Muscle layer of duodenum (tissue), 2 donors: Measurements from ENCODE around the gene PLD4.

Source experiments
- H3K27ac ChIP-seq: one replicate; pipeline ENCODE4 v1.7.0; 2013; ENCODE audit warnings: mild to moderate bottlenecking, low read length
- H3K27me3 ChIP-seq: one replicate; pipeline ENCODE4 v1.7.0; 2013; ENCODE audit warnings: low read depth, mild to moderate bottlenecking, control low read depth, low read length
- H3K36me3 ChIP-seq, 2 donors: one replicate each; pipeline ENCODE4 v1.7.0; 2013; ENCODE audit warnings: low read length in 2 of 2, control low read depth in 1 of 2, mild to moderate bottlenecking in 1 of 2; ENCODE audit not compliant: insufficient read depth in 2 of 2, control insufficient read depth in 1 of 2
- H3K4me1 ChIP-seq, 2 donors: one replicate each; pipeline ENCODE4 v1.7.0; 2013; ENCODE audit warnings: low read length in 2 of 2, mild to moderate bottlenecking in 2 of 2, control low read depth in 1 of 2, moderate library complexity in 1 of 2; ENCODE audit not compliant: insufficient read depth in 2 of 2, control insufficient read depth in 1 of 2
- H3K4me3 ChIP-seq, 2 donors: one replicate each; pipeline ENCODE4 v1.7.0; 2013; ENCODE audit warnings: low read length in 2 of 2, low read depth in 1 of 2, mild to moderate bottlenecking in 1 of 2
- H3K9me3 ChIP-seq, 2 donors: one replicate each; pipeline ENCODE4 v1.7.0; 2013; ENCODE audit warnings: low read length in 2 of 2, control low read depth in 1 of 2, mild to moderate bottlenecking in 1 of 2; ENCODE audit not compliant: control insufficient read depth in 1 of 2
- donor health status: healthy.

The PLD4 gene

DNA sequence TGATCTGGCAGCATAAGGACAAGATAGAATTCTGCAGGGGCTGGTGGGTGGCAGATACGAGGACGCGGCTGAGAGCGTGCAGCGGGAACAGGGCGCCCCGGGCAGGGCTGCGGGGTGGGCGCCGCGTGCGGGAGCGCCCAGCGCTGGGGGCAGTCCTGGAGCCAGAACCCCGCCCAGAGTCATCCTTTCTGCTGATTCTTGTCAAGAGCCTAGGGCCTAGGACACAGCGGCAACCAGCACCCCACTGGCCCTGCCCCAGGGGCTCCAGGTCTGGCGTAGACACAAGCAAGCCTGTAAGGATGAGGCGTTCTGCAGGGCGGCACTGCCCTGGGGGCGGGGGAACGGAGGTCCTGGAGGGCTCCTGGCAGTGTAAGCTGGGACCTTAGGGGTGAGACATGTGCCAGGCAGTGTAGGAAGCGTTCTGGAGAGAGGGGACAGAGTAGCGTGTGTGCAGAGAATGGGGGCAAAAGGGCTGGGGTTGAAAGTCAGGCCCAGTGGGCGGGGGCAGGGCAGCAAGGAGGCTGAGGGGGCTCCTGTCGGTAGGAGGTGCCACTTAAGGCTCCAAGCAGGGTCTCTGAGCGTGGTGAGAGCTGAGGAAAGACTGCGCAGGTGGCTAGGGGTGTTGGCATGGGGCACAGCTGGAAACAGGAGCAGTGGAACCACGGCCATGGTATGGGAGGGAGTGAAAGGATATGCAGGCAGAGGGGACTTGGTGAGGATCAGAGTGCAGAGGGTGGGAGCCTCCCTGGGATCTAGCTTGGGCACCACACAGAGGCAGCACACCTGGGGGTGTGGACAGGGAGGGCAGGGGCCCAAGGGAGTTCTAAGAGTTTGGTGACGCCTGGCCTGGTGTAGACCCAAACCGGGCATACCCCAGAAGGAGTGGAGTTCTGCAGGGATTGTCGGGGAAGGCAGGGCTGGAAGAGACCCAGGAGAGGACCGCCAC lies 54.3 kb downstream of the PLD4 start:
- Histone ChIP-seq H3K36me3 (no peaks in the 10 kb centered on the region), H3K27ac (no peak overlapping the region), H3K4me3 (peak overlapping the region in 1 of 2 donors; percentile 44), H3K27me3 (no peaks in the 10 kb centered on the region), H3K4me1 (peaks cover 12 to 49% of the 10 kb centered on the region in 2 donors), H3K9me3 (no peaks in the 10 kb centered on the region)

DNA sequence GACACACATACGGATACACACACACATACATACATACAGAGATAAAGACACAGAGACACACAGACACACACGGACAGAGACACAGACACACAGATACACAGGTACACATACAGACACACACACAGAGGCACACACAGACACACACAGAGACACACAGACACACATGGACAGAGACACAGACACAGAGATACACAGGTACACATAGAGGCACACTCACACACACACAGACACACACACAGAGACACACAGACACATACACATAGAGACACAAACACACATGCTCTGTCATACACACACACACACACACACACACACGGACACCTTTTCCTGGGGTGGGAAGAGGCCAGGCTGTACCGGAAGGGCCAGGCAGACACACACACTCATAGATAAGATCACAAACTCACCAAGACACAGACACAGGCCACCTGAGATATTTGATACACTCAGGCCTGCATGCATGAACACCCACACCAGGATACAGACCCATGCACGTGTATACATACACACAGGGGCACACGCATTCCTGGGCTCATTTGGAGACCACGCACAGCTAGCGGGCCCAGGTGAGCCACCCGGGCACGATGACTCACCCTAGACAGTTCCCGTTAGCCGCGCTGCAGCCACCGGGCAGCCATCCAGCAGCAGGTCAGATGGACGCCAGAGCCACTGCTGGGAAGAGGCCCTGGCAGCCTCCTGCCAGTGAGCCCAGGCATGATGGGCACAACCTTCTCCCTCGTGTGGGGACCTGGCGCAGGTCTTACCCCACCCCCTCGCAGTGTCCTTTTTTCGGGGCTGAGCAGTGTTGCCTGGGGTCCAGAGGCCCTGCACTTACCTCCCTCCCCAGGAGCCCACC lies 55.3 kb downstream of the PLD4 start:
- Histone ChIP-seq H3K4me1 (peaks cover 6 to 40% of the 10 kb centered on the region in 2 donors), H3K4me3 (no peak overlapping the region), H3K9me3 (no peaks in the 10 kb centered on the region), H3K27ac (no peak overlapping the region), H3K36me3 (no peaks in the 10 kb centered on the region), H3K27me3 (no peaks in the 10 kb centered on the region)

DNA sequence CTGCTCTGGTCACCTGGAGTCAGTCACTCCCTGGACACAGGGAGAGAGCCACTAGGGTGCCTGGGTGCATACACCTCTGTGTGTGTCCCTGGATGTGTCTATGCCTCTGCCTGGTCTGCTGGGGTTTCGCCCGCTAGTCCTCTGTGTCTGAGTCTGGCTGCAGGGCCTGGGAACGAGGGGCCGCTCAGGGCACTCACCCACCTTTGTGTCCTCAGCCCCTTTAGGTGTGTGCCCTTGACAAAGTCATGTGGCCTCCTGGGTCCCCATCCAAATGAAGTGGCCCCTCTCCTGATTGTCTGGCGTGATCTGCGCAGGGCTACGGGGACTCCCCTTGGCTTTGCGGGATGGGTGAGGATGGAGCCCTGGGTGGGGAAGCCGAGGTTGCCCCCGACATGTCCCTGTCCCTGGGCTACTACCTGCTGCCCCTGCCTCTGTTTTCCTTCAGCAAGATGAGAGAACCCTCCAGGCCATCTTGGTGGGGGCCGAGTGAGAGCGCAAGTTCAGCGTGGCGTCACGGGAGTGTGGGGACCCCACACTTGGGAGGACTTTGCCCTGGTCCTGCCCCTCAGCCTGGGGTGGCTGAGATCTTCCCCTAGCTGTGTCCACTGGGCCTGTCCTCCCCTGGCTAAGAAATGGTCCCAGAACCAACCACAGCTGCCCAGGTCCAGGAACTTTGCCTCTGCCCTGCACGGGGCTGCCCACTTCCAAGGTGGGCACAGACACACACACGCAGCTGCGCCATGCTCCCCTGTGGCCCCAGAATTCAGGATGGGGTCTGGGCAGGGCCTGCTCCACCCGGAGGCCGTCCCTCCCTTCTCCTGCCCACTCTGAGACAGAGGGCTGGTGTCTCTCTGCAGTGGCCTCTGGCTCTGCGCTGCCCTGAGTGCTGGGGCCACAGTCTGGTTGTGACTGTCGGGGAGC lies 56.2 kb downstream of the PLD4 start:
- Histone ChIP-seq H3K4me3 (no peak overlapping the region), H3K27me3 (no peaks in the 10 kb centered on the region), H3K9me3 (no peaks in the 10 kb centered on the region), H3K27ac (no peak overlapping the region), H3K4me1 (peaks cover 0 to 31% of the 10 kb centered on the region in 2 donors), H3K36me3 (no peaks in the 10 kb centered on the region)

DNA sequence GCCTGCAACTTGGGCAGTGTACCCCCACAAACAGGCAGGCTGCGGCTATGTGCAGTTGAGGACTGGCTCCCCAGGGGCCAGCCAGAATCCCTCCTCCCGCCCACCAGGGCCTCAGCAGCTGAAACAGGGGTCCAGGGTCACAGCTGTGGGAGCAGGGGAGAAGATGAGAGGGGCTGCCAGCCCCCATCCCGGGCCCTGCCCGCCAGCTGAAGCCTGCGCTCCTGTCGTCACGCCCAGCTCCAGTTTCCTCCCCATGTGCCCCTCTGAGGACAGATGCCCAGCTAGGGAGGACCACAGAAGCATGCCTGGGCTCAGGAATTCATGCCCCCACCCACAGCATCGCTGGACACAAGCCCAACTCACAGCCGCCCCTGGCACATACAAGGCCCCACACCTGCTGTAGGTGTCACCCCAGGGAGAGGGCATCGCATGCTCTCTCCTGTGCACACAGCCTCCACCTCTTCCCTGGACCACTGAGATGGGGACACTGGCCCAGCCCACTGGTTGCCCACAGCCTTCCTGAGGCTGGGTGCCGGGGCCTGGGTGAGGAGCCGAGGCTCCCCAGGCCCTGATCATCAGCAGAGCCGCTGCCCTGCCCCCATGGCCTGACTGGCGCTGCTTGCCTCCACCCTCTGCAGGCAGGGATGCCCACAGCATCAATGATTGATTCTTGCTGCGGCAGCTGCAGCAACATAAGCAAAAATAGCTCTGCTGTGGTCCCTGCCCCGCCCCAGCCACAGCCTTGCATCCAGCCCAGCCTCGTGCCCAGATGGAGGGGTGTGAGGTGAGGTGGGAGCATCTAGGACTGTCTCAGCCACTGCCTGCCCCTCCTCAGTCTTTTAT lies 57.2 kb downstream of the PLD4 start:
- Histone ChIP-seq H3K4me1 (peaks cover 0 to 31% of the 10 kb centered on the region in 2 donors), H3K9me3 (no peaks in the 10 kb centered on the region), H3K27me3 (no peaks in the 10 kb centered on the region), H3K4me3 (no peak overlapping the region), H3K27ac (no peak overlapping the region), H3K36me3 (no peaks in the 10 kb centered on the region)

DNA sequence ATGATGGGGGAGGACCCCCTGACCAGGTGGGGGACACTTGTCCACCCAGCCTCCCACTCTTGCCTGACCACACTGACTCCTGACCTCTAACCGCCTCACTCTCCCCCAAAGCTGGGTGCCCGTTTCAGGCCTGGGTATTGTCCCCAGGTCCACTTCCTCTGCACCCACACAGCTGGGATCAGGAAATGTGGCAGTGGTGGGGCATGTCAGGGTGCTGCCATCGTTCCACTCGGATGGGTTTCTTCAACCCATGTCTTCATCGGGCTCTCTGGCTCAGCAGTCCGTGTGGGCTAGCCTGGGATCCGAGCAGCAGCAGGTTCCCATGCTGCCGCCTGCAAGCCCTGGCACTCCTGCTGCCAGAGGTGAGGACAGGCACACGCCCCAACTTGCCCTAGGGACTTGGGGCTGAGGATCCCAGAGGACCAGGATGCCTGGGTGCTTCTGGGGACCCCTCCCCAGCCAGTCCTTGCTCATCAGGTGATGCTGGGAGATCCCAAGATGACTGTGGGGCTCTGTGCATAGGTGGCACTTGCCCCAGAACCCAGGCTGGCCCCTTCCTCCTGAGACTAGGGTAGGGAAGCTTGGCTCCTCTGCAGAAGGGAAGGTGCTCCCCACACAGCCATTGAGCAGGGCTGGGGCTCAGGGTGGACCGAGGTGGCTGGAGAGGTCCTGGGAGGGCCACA lies 58.0 kb downstream of the PLD4 start:
- Histone ChIP-seq H3K27me3 (no peaks in the 10 kb centered on the region), H3K4me3 (no peak overlapping the region), H3K36me3 (no peaks in the 10 kb centered on the region), H3K4me1 (peaks cover 0 to 26% of the 10 kb centered on the region in 2 donors), H3K9me3 (no peaks in the 10 kb centered on the region), H3K27ac (no peak overlapping the region)
